VCaP (cell line): ENCODE data around the gene AACS.

Experiments used
- H3K27ac ChIP-seq: fragments of 450-650 bp; 2 replicates; pipeline ENCODE4 v1.5.1; 2017
- CTCF ChIP-seq: fragments of 450-650 bp; conservative IDR thresholded peaks from 2 replicates; pipeline ENCODE4 v1.5.1; 2017; ENCODE audit warnings: mild to moderate bottlenecking, moderate library complexity

AACS gene

DNA sequence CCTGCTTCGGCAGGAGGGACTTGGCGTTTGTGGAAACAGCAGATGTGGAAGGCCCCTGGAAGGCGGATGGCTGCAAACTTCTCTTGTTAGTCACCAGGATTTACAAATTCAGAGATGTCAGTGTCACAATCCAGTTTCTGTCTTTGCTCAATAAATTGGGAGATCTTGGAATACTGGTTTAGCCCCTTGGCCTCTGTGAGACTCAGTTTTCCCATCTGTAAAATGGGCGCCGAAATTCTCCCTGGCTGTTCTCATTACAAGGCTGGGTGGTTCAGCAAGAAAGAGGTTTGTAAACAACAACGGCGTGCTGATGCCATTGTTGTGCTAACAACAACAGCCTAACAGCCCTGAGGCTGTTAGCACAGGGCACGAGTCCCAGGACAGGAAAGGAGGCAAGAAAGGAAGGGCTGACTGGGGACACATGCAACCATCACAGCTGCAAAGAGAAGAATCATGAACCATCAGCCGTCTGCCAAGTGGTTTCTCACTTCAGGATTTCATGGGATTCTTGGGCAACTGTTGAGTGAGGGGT lies 127.5 kb downstream of the AACS start:
- no peak overlapping the region for H3K27ac ChIP-seq
- TF ChIP-seq CTCF = no peak
